Hair follicle dermal papilla cell (primary cell): ENCODE data around the gene PARPBP. TPM values are rescaled to one million over a fixed set of nuclear protein-coding genes. Genes with fewer than 3 reads are reported as not detected.

Experiments used
- small RNA-seq: library from RNA; depleted of rRNA; stranded (forward); fragments of <200 nt; gene quantifications from one replicate; pipeline ENCODE3, GENCODE V24; 2012
- total RNA-seq: library from RNA; depleted of rRNA; stranded (reverse); fragments of >200 nt; gene quantifications from 2 replicates; pipeline ENCODE4 v1.2.3, GENCODE V29; 2012

Gene PARPBP, protein sequence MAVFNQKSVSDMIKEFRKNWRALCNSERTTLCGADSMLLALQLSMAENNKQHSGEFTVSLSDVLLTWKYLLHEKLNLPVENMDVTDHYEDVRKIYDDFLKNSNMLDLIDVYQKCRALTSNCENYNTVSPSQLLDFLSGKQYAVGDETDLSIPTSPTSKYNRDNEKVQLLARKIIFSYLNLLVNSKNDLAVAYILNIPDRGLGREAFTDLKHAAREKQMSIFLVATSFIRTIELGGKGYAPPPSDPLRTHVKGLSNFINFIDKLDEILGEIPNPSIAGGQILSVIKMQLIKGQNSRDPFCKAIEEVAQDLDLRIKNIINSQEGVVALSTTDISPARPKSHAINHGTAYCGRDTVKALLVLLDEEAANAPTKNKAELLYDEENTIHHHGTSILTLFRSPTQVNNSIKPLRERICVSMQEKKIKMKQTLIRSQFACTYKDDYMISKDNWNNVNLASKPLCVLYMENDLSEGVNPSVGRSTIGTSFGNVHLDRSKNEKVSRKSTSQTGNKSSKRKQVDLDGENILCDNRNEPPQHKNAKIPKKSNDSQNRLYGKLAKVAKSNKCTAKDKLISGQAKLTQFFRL
- 5.0 TPM in 2 replicates for total RNA-seq

DNA sequence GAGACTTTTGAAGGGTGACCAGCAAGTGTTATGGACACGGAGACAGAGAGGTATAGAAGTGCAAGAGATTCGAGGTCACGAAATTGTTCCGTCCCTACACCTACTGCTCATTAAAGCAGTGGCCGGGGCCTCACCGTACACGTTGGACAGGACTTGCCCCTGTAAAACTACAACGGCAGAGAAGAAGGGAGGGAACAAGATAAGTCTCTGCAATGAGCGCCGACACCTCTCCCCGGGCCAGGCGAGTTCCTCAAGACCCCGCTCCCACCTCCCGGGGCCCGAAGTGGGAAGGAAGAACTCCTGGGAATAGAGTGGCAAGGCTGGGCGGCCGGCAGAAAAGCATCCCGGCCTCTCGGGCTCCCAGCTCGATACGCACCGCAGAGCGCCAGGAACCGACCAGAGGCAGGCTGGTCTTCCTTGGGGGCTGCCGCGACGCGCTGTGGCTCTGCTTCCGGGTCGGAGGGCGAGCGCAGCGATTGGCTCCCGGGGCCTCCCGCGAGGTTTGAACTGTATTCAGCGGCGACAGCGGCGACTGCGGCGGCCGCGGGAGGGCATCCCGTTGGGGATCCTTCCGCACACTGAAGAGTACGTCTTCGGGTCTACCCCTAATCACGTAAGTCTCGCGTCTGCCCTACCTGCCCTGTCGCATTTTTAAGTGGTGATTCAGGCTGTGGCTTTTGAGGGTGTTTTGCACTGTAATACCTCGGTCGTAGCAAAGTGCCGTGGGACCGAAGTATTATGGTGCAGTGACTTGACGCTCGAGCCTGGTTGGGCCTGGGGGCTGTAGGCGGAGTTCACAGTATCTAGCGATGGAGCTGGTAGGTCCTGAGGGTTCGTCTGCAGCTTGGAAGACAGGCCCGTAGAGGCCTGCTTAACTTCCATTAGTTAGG lies at the start of gene PARPBP, which contains the start of gene NUP37:
TSS of gene PARPBP (plus strand) at position 510 of the 890 bp plus-strand sequence. CDS start 3,706 bp downstream, outside the sequence.
TSS of gene NUP37 (minus strand) at position 441 of the 890 bp plus-strand sequence. CDS start 1,596 bp downstream, outside the sequence.

DNA sequence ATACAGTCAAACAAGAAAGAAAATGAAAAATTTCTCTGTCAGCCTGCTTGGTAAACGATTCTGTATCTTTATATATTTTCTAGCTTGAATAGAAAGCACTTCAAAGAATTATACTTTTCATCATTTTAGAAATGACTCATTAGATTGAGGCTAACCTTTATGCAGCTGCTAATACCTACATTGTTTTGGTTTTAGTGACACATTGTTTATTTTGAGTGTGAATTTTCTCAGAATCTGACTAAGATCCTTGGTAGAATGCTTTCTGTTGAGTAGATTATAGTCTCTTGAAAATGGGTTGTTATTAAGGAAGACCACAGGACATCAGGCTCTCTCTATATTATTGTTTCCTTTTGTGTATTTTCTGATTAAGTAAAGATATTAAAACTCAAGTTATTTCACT lies 77.8 kb downstream of the PARPBP start, which contains the start of gene PMCH:
TSS of gene PMCH (minus strand) at position 45 of the 400 bp plus-strand sequence. CDS start 63 bp downstream, outside the sequence.

Small RNAs within 50 kb of the gene (small RNA-seq; reads per million reads assigned to genes)
- not detected for gene RN7SL793P

Other genes starting within 250 kb of the PARPBP start
- 95.7 and 108 TPM in 2 replicates for gene DRAM1, start 242.6 kb upstream of the PARPBP start, total RNA-seq
- gene WASHC3, start 58.2 kb upstream of the PARPBP start, total RNA-seq: 69.9 and 93.9 TPM in 2 replicates
- 19.3 and 29.6 TPM in 2 replicates for gene NUP37, start 69 bp upstream of the PARPBP start, total RNA-seq
- gene PMCH, start 77.7 kb downstream of the PARPBP start, total RNA-seq: not detected in 2 replicates